Mucosa of descending colon (tissue), 3 donors: ENCODE measurements around the gene APOBEC3B. TPM values are rescaled to one million over a fixed set of nuclear protein-coding genes. Genes with fewer than 3 reads are reported as not detected.
A peak's percentile ranks its signal among the peaks of the same experiment; 100 is the strongest.
"Not testable (repeated sequence)": the region's sequence is repeated elsewhere in the genome, so short reads cannot be mapped to it uniquely, and the experiment has no call there.

Experiments
- ATAC-seq: fragments of 200-7000 bp; cut with Tn5 transposase; one replicate; pipeline ENCODE4 v1.9.1; 2020; ENCODE audit warnings: mild to moderate bottlenecking, moderate library complexity
- DNase-seq, 3 donors: peaks; one replicate each; pipeline ENCODE4 v3.0.0-alpha.2; 2020
- H3K36me3 ChIP-seq: fragments of 200-600 bp; one replicate; pipeline ENCODE4 v1.8.0; 2021; ENCODE audit warnings: low read depth, mild to moderate bottlenecking
- H3K4me1 ChIP-seq: fragments of 200-600 bp; one replicate; pipeline ENCODE4 v1.8.0; 2021; ENCODE audit warnings: low read depth, mild to moderate bottlenecking
- H3K4me3 ChIP-seq: fragments of 200-600 bp; one replicate; pipeline ENCODE4 v1.8.0; 2021; ENCODE audit warnings: mild to moderate bottlenecking
- H3K9me3 ChIP-seq: fragments of 200-600 bp; one replicate; pipeline ENCODE4 v1.8.0; 2021; ENCODE audit warnings: mild to moderate bottlenecking
- CTCF ChIP-seq: fragments of 200-600 bp; IDR thresholded peaks from one replicate; pipeline ENCODE4 v1.8.0; 2022; ENCODE audit warnings: antibody characterized with exemption, mild to moderate bottlenecking
- intact Hi-C, 2 donors: fragments of 100-400 bp; cut with DNase I in 1 of 2; cut with micrococcal nuclease in 1 of 2; formaldehyde crosslinking; loops; one replicate each; pipeline versions ENCODE4 v1.11.0 to v1.11.1; 2022; cut with DNase I, micrococcal nuclease
- total RNA-seq, 3 donors: library from RNA; stranded (reverse); fragmentation: NEBNext Ultra II Directional in 2 of 3; extraction: Animal tissue kit (Norgen Biotek cat#: 25700) in 2 of 3; gene quantifications; one replicate each; pipeline versions ENCODE4 v1.2.1 to v1.2.4, GENCODE V29; 2021 to 2023
- donor health status: DM: no; HTN: no; CAD: no; lungs with moderate emphysema.
- donor health status: DM: no; HTN: no; CAD: no.
- donor health status: DM: no; HTN: yes; CAD: no.

The APOBEC3B gene
- total RNA-seq, 3 donors from 2014 or later, result 8.4 to 49.5 (median 23.6) TPM

- intact Hi-C loops, result no loop called here
- H3K36me3 ChIP-seq, result no peaks in the 10 kb centered on the region
- no peaks in the 10 kb centered on the region for H3K4me1 ChIP-seq
- ATAC-seq, result peak; percentile 46
- H3K4me3 ChIP-seq, result no peak overlapping the region
- no peaks in the 10 kb centered on the region for H3K9me3 ChIP-seq
- peak in 2 of 3 donors; percentile 59 to 61 for DNase-seq
- no peak for TF ChIP-seq CTCF
Observed at GRCh38 chr22:38981005-38981991, 849 bp upstream of the APOBEC3B start.

GRCh38 chr22:38984224-38984623, 2.1 kb downstream of the APOBEC3B start:
- Histone ChIP-seq H3K9me3 (no peaks in the 10 kb centered on the region), H3K4me3 (no peak overlapping the region), H3K36me3 (no peaks in the 10 kb centered on the region), H3K4me1 (no peaks in the 10 kb centered on the region)
- no peak for ATAC-seq
- no peak for DNase-seq
- TF ChIP-seq CTCF, result no peak
- intact Hi-C loops, result no loop called here

GRCh38 chr22:38984784-38985757, 2.9 kb downstream of the APOBEC3B start:
- H3K36me3 ChIP-seq, H3K9me3 ChIP-seq, H3K4me3 ChIP-seq, intact Hi-C loops, H3K4me1 ChIP-seq: not testable (repeated sequence)
- peak in 2 of 3 donors; percentile 62 to 77 for DNase-seq
- peak; percentile 70 for ATAC-seq

GRCh38 chr22:38986629-38987028, 4.5 kb downstream of the APOBEC3B start:
- H3K4me3 ChIP-seq, result no peak overlapping the region
- H3K36me3 ChIP-seq, result no peaks in the 10 kb centered on the region
- DNase-seq (peak in 1 of 3 donors; percentile 14), ATAC-seq (no peak)
- no peak for TF ChIP-seq CTCF
- no peaks in the 10 kb centered on the region for H3K9me3 ChIP-seq
- intact Hi-C loops, result no loop called here
- H3K4me1 ChIP-seq, result no peaks in the 10 kb centered on the region

GRCh38 chr22:38987171-38987895, 5.2 kb downstream of the APOBEC3B start:
- Histone ChIP-seq H3K4me1 (no peaks in the 10 kb centered on the region), H3K9me3 (no peaks in the 10 kb centered on the region), H3K4me3 (no peak overlapping the region), H3K36me3 (no peaks in the 10 kb centered on the region)
- no peak for TF ChIP-seq CTCF
- ATAC-seq (no peak), DNase-seq (peak in 1 of 3 donors; percentile 43)
- intact Hi-C loops, result no loop called here
